Stimulated activated CD8-positive, alpha-beta memory T cell treated with anti-CD3 and anti-CD28 coated beads, Interleukin-15, amount 100 ng/mL, for 24 hours (primary cell): ENCODE data around the gene RSPH3.

Source experiments
- DNase-seq: peaks from one replicate; pipeline ENCODE4 v3.0.0-alpha.2; 2020; ENCODE audit warnings: low read depth

The RSPH3 gene

GRCh38 chr6:158933079-158933595, 66.9 kb downstream of the RSPH3 start:
- DNase-seq = no peak

- DNase-seq = no peak
Observed at GRCh38 chr6:158928068-158928467, 71.9 kb downstream of the RSPH3 start.

- no peak for DNase-seq
Observed at GRCh38 chr6:158926414-158926813, 73.6 kb downstream of the RSPH3 start.

GRCh38 chr6:158924499-158925455, 75.2 kb downstream of the RSPH3 start:
- DNase-seq = no peak

GRCh38 chr6:158923805-158924498, 76.0 kb downstream of the RSPH3 start:
- DNase-seq = no peak
